Loucy (cell line): ENCODE results near the gene CROCC.
"Not testable (repeated sequence)": the region's sequence is repeated elsewhere in the genome, so short reads cannot be mapped to it uniquely, and the experiment has no call there.

Experiments used
- EZH2phosphoT487 ChIP-seq: fragments of 200-600 bp; IDR thresholded peaks from 2 replicates; pipeline ENCODE4 v1.6.1; 2018; ENCODE audit warnings: antibody characterized with exemption, mild to moderate bottlenecking, moderate library complexity, borderline replicate concordance
- TF ChIP-seq, protein P1 (sequence below): fragments of 200-600 bp; sonication (generic); conservative IDR thresholded peaks from 2 replicates; pipeline ENCODE4 v1.5.1; 2014; ENCODE audit warnings: mild to moderate bottlenecking, antibody characterized with exemption, low read length

DNA sequence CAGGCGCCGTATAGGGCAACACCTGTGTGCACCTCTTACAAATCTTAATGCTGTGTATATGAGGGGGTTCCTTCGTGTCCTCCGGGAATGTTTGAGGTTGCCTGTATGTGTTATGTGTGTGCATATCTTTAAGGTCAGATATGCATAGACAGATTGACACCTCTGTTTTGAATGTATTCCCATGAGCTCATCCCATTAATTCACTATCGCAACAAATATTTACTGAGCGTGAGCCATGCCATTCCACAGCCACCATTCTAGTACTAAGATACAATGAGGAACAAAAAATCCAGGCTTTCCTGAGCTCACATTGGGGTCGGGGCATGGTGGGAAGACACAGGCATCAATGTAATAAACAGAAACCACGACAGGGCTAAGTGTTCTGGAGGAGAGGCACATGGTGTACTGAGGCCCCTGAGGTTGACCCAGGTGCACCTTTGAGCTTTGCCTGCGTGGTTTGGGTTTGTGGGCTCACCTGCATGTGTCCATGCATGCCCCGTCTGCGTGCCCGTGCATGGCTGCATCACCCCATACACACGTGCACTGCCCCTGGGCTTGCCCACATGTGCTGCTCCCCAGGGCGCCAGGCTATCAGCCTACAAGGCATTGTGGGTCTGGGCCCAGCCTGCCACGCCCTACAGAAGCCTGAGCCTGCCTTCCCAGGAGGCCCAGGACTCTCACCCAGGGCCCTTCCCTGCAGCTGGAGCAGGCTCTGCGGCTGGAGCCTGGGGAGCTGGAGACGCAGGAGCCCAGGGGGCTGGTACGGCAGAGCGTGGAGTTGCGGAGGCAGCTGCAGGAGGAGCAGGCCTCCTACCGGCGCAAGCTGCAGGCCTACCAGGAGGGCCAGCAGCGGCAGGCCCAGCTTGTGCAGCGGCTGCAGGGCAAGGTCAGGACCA lies 7.7 kb downstream of the CROCC start:
- TF ChIP-seq, protein P1, sequence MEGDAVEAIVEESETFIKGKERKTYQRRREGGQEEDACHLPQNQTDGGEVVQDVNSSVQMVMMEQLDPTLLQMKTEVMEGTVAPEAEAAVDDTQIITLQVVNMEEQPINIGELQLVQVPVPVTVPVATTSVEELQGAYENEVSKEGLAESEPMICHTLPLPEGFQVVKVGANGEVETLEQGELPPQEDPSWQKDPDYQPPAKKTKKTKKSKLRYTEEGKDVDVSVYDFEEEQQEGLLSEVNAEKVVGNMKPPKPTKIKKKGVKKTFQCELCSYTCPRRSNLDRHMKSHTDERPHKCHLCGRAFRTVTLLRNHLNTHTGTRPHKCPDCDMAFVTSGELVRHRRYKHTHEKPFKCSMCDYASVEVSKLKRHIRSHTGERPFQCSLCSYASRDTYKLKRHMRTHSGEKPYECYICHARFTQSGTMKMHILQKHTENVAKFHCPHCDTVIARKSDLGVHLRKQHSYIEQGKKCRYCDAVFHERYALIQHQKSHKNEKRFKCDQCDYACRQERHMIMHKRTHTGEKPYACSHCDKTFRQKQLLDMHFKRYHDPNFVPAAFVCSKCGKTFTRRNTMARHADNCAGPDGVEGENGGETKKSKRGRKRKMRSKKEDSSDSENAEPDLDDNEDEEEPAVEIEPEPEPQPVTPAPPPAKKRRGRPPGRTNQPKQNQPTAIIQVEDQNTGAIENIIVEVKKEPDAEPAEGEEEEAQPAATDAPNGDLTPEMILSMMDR: not testable (repeated sequence)
- not testable (repeated sequence) for TF ChIP-seq EZH2phosphoT487
